WTC11 (cell line): ENCODE measurements around the gene GSTO2.

Experiments used
- AFF4 ChIP-seq: sonication (generic); formaldehyde crosslinking; IDR thresholded peaks from 2 replicates; pipeline ENCODE4 v1.8.1; 2023; ENCODE audit warnings: mild to moderate bottlenecking, missing genetic modification reagents, borderline replicate concordance
- CDX4 ChIP-seq: fragments of 250-450 bp; sonication (Bioruptor Pico); IDR thresholded peaks from 2 replicates; pipeline ENCODE4 v1.9.0; 2021; ENCODE audit warnings: moderate library complexity, mild to moderate bottlenecking, inconsistent platforms, borderline replicate concordance
- CTCF ChIP-seq: fragments of 200-600 bp; IDR thresholded peaks from 2 replicates; pipeline ENCODE4 v1.8.0; 2022; ENCODE audit warnings: antibody characterized with exemption
- E2F1 ChIP-seq: sonication (generic); formaldehyde crosslinking; IDR thresholded peaks from 2 replicates; pipeline ENCODE4 v1.8.0; 2022; ENCODE audit warnings: mild to moderate bottlenecking, missing genetic modification reagents
- E2F4 ChIP-seq: sonication (generic); formaldehyde crosslinking; IDR thresholded peaks from 2 replicates; pipeline ENCODE4 v1.8.1; 2022; ENCODE audit warnings: low read depth, mild to moderate bottlenecking, moderate library complexity, missing genetic modification reagents, borderline replicate concordance
- FOXP4 ChIP-seq: sonication (generic); formaldehyde crosslinking; IDR thresholded peaks from 2 replicates; pipeline ENCODE4 v1.8.0; 2022; ENCODE audit warnings: mild to moderate bottlenecking, missing genetic modification reagents
- GRHL2 ChIP-seq: fragments of 250-450 bp; sonication (Bioruptor Pico); IDR thresholded peaks from 2 replicates; pipeline ENCODE4 v1.8.0; 2022; ENCODE audit warnings: mild to moderate bottlenecking, moderate library complexity; ENCODE audit not compliant: insufficient replicate concordance, severe bottlenecking
- SMAD3 ChIP-seq: sonication (generic); formaldehyde crosslinking; IDR thresholded peaks from 2 replicates; pipeline ENCODE4 v1.8.0; 2022; ENCODE audit warnings: missing genetic modification reagents, mild to moderate bottlenecking, borderline replicate concordance

- no peak for TF ChIP-seq E2F1
- TF ChIP-seq CDX4 (CRISPR knock-in tag): no peak
- TF ChIP-seq CTCF: no peak
- TF ChIP-seq GRHL2 (CRISPR knock-in tag): no peak
- TF ChIP-seq E2F4 (CRISPR knock-in tag): no peak
- no peak for TF ChIP-seq FOXP4 (CRISPR knock-in tag)
- TF ChIP-seq SMAD3 (CRISPR knock-in tag): no peak
- no peak for TF ChIP-seq AFF4 (CRISPR knock-in tag)
These were observed 17.5 kb upstream of the GSTO2 start for GRCh38 chr10:104251443-104251842.
